ENCODE data around the gene MT1A. TPM values are rescaled to one million over a fixed set of nuclear protein-coding genes. Genes with fewer than 3 reads are reported as not detected.

Gene MT1A
- total RNA-seq, 1 experiment from 2014 or later: 2.8 TPM

- ATAC-seq (no peak), DNase-seq (ENCODE audit: low spot score) (no peak)
- H3K27me3 Mint-ChIP-seq (ENCODE audit: low read depth): peaks cover 100% of the 10 kb centered on the region
- TF ChIP-seq ZNF219 (CRISPR knock-in tag; IDR thresholded peaks at IDR 0.05; ENCODE audit: borderline replicate concordance) (0 out of 2 replicates have a peak, but pooled peaks have one; percentile 33), CREB1 (CRISPR knock-in tag; IDR thresholded peaks at IDR 0.05) (no peak), STAT6 (CRISPR knock-in tag; conservative IDR thresholded peaks at IDR 0.05; ENCODE audit: low read depth) (no peak)
- H3K4me1 Mint-ChIP-seq: peaks cover 18% of the 10 kb centered on the region
- no peaks in the 10 kb centered on the region for H3K36me3 Mint-ChIP-seq
- CTCF ChIA-PET: no interaction called here
- H3K4me3 Mint-ChIP-seq: no peak overlapping the region
- H3K9me3 Mint-ChIP-seq: no peaks in the 10 kb centered on the region
- POLR2A ChIA-PET: interaction anchor here (0.6 to 1.4 kb wide), 2 partner anchors 22 to 54 kb away, joined by 4 to 8 read pairs; partner anchors contain the start of gene MT1G
- no peak overlapping the region for H3K27ac Mint-ChIP-seq
These were observed 7.4 kb downstream of the MT1A start for GRCh38 chr16:56645838-56646237.

- ChIA-PET CTCF (interaction anchor here (0.9 to 2.0 kb wide), 5 partner anchors 28 to 283 kb away, joined by 3 to 6 read pairs (median 4); no protein-coding TSS in a partner anchor), POLR2A (no interaction called here)
- no peaks in the 10 kb centered on the region for H3K9me3 Mint-ChIP-seq
- H3K36me3 Mint-ChIP-seq: no peaks in the 10 kb centered on the region
- peak; percentile 67 for ATAC-seq
- peak; percentile 58 for DNase-seq (ENCODE audit: low spot score)
- peaks cover 16% of the 10 kb centered on the region for H3K4me1 Mint-ChIP-seq
- peak overlapping the region; percentile 33 for H3K4me3 Mint-ChIP-seq
- H3K27me3 Mint-ChIP-seq (ENCODE audit: low read depth): peaks cover 100% of the 10 kb centered on the region
- no peak overlapping the region for H3K27ac Mint-ChIP-seq
- TF ChIP-seq AR (CRISPR knock-in tag; IDR thresholded peaks at IDR 0.05) (no peak), ZNF671 (CRISPR knock-in tag; IDR thresholded peaks at IDR 0.05) (no peak), ZSCAN18 (CRISPR knock-in tag; IDR thresholded peaks at IDR 0.05) (no peak), CREB1 (CRISPR knock-in tag; IDR thresholded peaks at IDR 0.05) (no peak), ZNF317 (CRISPR knock-in tag; IDR thresholded peaks at IDR 0.05; ENCODE audit: borderline replicate concordance, low read depth) (no peak), IRF1 (CRISPR knock-in tag; IDR thresholded peaks at IDR 0.05) (no peak), ATF1 (CRISPR knock-in tag; IDR thresholded peaks at IDR 0.05) (no peak), JUN (CRISPR knock-in tag; IDR thresholded peaks at IDR 0.05) (no peak), ZNF416 (CRISPR knock-in tag; IDR thresholded peaks at IDR 0.05) (no peak), ZNF281 (CRISPR knock-in tag; IDR thresholded peaks at IDR 0.05) (no peak), TCF7 (CRISPR knock-in tag; IDR thresholded peaks at IDR 0.05; ENCODE audit: low read depth) (no peak), NR2C2 (CRISPR knock-in tag; IDR thresholded peaks at IDR 0.05) (no peak), ZNF423 (CRISPR knock-in tag; IDR thresholded peaks at IDR 0.05) (peak; percentile 69), CBFB (CRISPR knock-in tag; IDR thresholded peaks at IDR 0.05; ENCODE audit: low read depth) (no peak), ZNF138 (CRISPR knock-in tag; conservative IDR thresholded peaks at IDR 0.05) (no peak), TP53 (CRISPR knock-in tag; IDR thresholded peaks at IDR 0.05) (no peak), USF1 (CRISPR knock-in tag; IDR thresholded peaks at IDR 0.05) (peak; percentile 56; the same call in 1 of the 2 replicates), ERG (CRISPR knock-in tag; IDR thresholded peaks at IDR 0.05) (no peak)
These were observed 9.4 kb downstream of the MT1A start for GRCh38 chr16:56647641-56648431.
